Pancreas (tissue), 10 donors: ENCODE data around the gene MAPK12. TPM values are rescaled to one million over a fixed set of nuclear protein-coding genes. Genes with fewer than 3 reads are reported as not detected.
A peak's percentile ranks its signal among the peaks of the same experiment; 100 is the strongest.

Experiments
- ATAC-seq, 4 donors: fragments of 200-7000 bp; cut with Tn5 transposase; one replicate each; pipeline versions ENCODE4 v1.8.0 to v1.9.1; 2020; ENCODE audit warnings: mild to moderate bottlenecking in 4 of 4, moderate library complexity in 4 of 4
- DNase-seq, 6 donors: peaks; one replicate each; pipeline ENCODE4 v3.0.0-alpha.2; 2020
- FAIRE-seq: peaks from 2 replicates; lab custom pipeline; 2012; peaks lifted over from hg19 to GRCh38; lab: Jason Lieb, UNC
- H3K27ac ChIP-seq, 4 donors: fragments of 200-600 bp; sonication (generic); 1 replicate in 3 of 4; 2 replicates in 1 of 4; pipeline versions ENCODE4 v1.5.0 to v1.8.0; 2020
- H3K27me3 ChIP-seq, 4 donors: fragments of 200-600 bp; one replicate each; pipeline ENCODE4 v1.8.0; 2021
- H3K36me3 ChIP-seq, 3 donors: fragments of 200-600 bp; sonication (generic) in 1 of 3; one replicate each; pipeline versions ENCODE4 v1.5.0 to v1.8.0; 2020 to 2021
- H3K4me1 ChIP-seq, 3 donors: fragments of 200-600 bp; one replicate each; pipeline ENCODE4 v1.8.0; 2021
- H3K4me3 ChIP-seq, 4 donors: fragments of 200-600 bp; sonication (generic) in 2 of 4; one replicate each; pipeline versions ENCODE4 v1.5.0 to v1.8.0; 2020 to 2021
- H3K9me3 ChIP-seq, 4 donors: fragments of 200-600 bp; one replicate each; pipeline ENCODE4 v1.8.0; 2021
- CTCF ChIP-seq, 4 donors: fragments of 200-600 bp; sonication (generic) in 3 of 4; IDR thresholded peaks; one replicate each; pipeline versions ENCODE4 v1.5.0 to v1.8.0; 2021; ENCODE audit warnings: antibody characterized with exemption in 4 of 4
- WGBS, 2 donors: extraction: QIAGEN DNeasy Blood & Tissue Kit; methylation state at CpG; one replicate each; pipeline ENCODE4 v1.1.7; 2013; 5-methylcytosine and 5-hydroxymethylcytosine counted together
- intact Hi-C, 3 donors: fragments of 100-400 bp; cut with DNase I; formaldehyde crosslinking; loops; one replicate each; pipeline versions ENCODE4 v1.11.1 to v1.14.2; 2022
- polyA plus RNA-seq, 2 donors: library from polyadenylated mRNA; stranded (reverse); fragments of 200-250 nt; gene quantifications; one replicate each; pipeline ENCODE4 v1.2.3, GENCODE V29; 2013
- total RNA-seq, 6 donors: library from RNA; stranded (reverse); fragmentation: NEBNext Ultra II Directional in 4 of 6; extraction: Animal tissue kit (Norgen Biotek cat#: 25700) in 4 of 6; gene quantifications; one replicate each; pipeline versions ENCODE4 v1.2.1 to v1.2.4, GENCODE V29; 2021 to 2023
- donor health status: healthy with polysubstance abuse.
- donor health status: DM: no; HTN: no; CAD: no; lungs with moderate emphysema.
- donor health status: DM: no; HTN: no; CAD: no.
- donor health status: control.
- donor health status: control.
- donor health status: Bipolar disorder and iron deficiency.
- donor health status: DM: yes; HTN: yes; CAD: no.
- donor health status: DM: no; HTN: no; CAD: no.
- donor health status: DM: no; HTN: no; CAD: no.
- donor health status: DM: yes; HTN: yes; CAD: no.

Gene MAPK12
- total and polyA plus RNA-seq, 8 donors: 0.88 to 19.2 (median 2.4) TPM

- no peak for DNase-seq
- H3K27me3 ChIP-seq: no peaks in the 10 kb centered on the region
- ATAC-seq: no peak
- H3K9me3 ChIP-seq: no peaks in the 10 kb centered on the region
- H3K4me3 ChIP-seq: peak overlapping the region in 1 of 4 donors; percentile 20
- peak overlapping the region; percentile 78 to 88 (median 82) for H3K27ac ChIP-seq
- TF ChIP-seq CTCF (IDR thresholded peaks at IDR 0.05): no peak
- no peak for FAIRE-seq
- H3K4me1 ChIP-seq: peaks cover 9 to 51% (median 18%) of the 10 kb centered on the region in 3 donors
- intact Hi-C loops: no loop called here
- WGBS, 2 donors: 75% methylated on average over 7 of the region's 7 CpGs
- H3K36me3 ChIP-seq: no peaks in the 10 kb centered on the region
Measured at GRCh38 chr22:50303515-50303847, 42.0 kb upstream of the MAPK12 start.

- no peaks in the 10 kb centered on the region for H3K9me3 ChIP-seq
- ATAC-seq (no peak), FAIRE-seq (no peak), DNase-seq (peak in 1 of 6 donors; percentile 50)
- H3K4me3 ChIP-seq: peak overlapping the region in 1 of 4 donors; percentile 2
- no peaks in the 10 kb centered on the region for H3K27me3 ChIP-seq
- H3K4me1 ChIP-seq: peaks cover 12 to 58% (median 22%) of the 10 kb centered on the region in 3 donors
- WGBS, 2 donors: 62 to 73% methylated on average over 5 of the region's 5 CpGs
- H3K36me3 ChIP-seq: no peaks in the 10 kb centered on the region
- intact Hi-C loops: no loop called here
- TF ChIP-seq CTCF (IDR thresholded peaks at IDR 0.05): no peak
- peak overlapping the region; percentile 33 to 88 (median 78) for H3K27ac ChIP-seq
Measured at GRCh38 chr22:50302564-50302963, 41.1 kb upstream of the MAPK12 start.

- intact Hi-C loops: no loop called here
- TF ChIP-seq CTCF (IDR thresholded peaks at IDR 0.05): no peak
- ATAC-seq: peak in 1 of 4 donors; percentile 7
- DNase-seq: peak in 1 of 6 donors; percentile 55
- Histone ChIP-seq H3K4me1 (peaks cover 17 to 63% (median 26%) of the 10 kb centered on the region in 3 donors), H3K36me3 (no peaks in the 10 kb centered on the region), H3K4me3 (peak overlapping the region in 1 of 4 donors; percentile 2), H3K27me3 (no peaks in the 10 kb centered on the region), H3K9me3 (no peaks in the 10 kb centered on the region), H3K27ac (peak overlapping the region; percentile 33 to 88 (median 78))
- WGBS, 2 donors: 55 to 57% methylated on average over 9 of the region's 9 CpGs
- FAIRE-seq: no peak
Measured at GRCh38 chr22:50302041-50302541, 40.6 kb upstream of the MAPK12 start.

- 70 to 71% methylated on average over 17 of the region's 17 CpGs for WGBS, 2 donors
- Histone ChIP-seq H3K27ac (peak overlapping the region in 3 of 4 donors; percentile 23 to 88 (median 33)), H3K27me3 (no peaks in the 10 kb centered on the region), H3K36me3 (no peaks in the 10 kb centered on the region), H3K4me1 (peaks cover 22 to 68% (median 31%) of the 10 kb centered on the region in 3 donors), H3K9me3 (no peaks in the 10 kb centered on the region), H3K4me3 (peak overlapping the region in 1 of 4 donors; percentile 2)
- no peak for TF ChIP-seq CTCF (IDR thresholded peaks at IDR 0.05)
- no peak for FAIRE-seq
- peak in 1 of 6 donors; percentile 49 for DNase-seq
- ATAC-seq: no peak
- intact Hi-C loops: no loop called here
Measured at GRCh38 chr22:50301581-50301991, 40.1 kb upstream of the MAPK12 start.

DNA sequence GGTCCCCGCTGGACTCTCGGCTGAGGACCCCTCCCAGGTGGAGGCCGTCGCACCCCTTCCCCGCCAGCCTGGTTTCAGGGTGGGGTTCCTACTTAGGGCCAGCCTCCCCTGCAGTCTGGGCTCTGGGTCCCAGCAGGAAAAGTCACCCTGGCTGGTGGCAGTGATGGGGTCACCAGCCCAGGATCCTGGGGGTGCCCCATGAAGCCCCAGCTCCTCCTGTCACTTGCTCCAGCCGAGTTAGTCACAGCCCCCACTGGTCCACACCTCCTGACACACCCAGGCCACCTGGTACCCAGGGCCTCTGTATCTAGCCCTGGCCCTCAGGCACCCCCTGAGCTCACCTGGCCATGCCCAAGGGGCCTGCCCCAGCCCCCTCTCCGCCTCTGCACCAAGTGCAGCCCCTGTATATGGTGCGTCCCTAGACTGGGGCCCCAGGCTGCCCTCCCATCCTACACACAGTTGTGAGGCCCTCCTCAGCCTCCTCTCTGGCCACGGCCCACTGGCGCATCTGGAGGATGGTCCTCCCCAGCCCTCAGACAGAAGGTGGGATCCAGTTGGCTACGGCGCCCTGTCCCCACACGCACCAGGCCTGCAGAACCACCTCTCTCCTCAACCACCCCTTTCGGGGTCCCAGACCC, 39.3 kb upstream of the MAPK12 start:
- TF ChIP-seq CTCF (IDR thresholded peaks at IDR 0.05): no peak
- intact Hi-C loops: no loop called here
- H3K9me3 ChIP-seq: no peaks in the 10 kb centered on the region
- peak overlapping the region in 2 of 4 donors; percentile 10 to 88 for H3K27ac ChIP-seq
- peaks cover 23 to 69% (median 33%) of the 10 kb centered on the region in 3 donors for H3K4me1 ChIP-seq
- WGBS, 2 donors: 90 to 94% methylated on average over 13 to 14 of the region's 14 CpGs
- peak overlapping the region in 2 of 4 donors; percentile 6 to 24 for H3K4me3 ChIP-seq
- FAIRE-seq (no peak), DNase-seq (no peak), ATAC-seq (no peak)
- no peaks in the 10 kb centered on the region for H3K27me3 ChIP-seq
- H3K36me3 ChIP-seq: no peaks in the 10 kb centered on the region
